ENCODE measurements around the gene TMEM200B.
"Not testable (repeated sequence)": the region's sequence is repeated elsewhere in the genome, so short reads cannot be mapped to it uniquely, and the experiment has no call there.

Gene TMEM200B

DNA sequence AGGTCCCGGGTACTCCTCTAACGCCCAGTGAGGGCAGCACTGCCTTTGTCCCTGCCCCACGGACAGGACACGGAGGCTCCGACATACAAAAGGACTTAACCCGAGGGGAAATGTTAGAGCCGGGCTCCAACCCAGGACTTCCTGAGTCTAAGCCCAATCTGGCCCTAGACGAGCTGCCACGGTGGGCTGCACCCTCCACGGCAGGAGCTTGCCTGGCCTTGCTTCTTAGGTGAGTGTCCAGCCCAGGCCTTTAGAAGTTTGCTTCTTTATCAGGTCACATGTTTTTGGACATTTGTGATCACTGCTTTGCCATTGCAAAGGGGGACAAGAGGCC, 11.0 kb upstream of the TMEM200B start:
- H3K4me3 ChIP-seq (ENCODE audit: low read depth, low read length) = no peak overlapping the region

DNA sequence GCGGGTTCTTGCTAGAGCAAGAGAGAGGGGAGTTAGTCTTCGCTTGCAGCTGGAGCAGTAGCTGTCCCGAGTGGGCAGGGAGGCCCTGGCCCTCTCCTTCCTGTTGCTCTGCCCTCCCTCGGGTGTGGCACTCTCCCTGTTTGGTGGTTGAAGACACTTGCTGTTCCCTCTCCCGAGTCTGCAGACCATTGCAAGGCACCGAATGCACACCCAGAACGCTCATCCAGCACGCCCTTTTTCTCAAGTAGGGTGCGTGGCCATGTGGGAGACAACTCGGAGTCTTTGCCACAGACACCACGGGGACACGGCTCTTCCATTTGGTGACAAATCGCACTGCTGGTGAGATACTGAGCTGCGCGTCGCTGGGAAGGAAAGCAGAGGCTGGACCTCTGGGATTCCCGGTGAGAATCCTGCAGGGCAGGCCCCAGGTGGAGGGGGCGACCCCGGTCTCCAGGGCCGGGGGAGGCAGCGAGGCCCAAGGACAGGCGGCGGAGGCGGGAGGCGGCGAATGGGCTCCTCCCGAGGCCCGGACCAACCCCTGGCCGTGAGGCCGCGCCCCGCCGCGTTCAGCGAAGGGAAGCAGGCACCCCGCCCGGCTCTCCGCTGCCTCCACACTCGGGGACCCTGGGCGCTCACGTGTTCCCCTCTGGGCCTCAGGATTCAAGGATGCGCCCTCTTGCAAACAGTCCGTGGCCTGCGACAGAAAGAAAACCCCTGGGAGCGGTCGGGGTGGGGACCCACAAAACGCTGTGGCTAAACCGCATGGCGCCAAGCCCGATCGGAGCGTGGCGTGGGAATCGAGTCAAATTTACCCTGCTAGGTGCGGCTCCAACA, 10.4 kb upstream of the TMEM200B start:
- no peak overlapping the region for H3K4me3 ChIP-seq (ENCODE audit: low read depth, low read length)

- not testable (repeated sequence) for H3K4me3 ChIP-seq (ENCODE audit: low read depth, low read length)
These were observed 7.4 kb upstream of the TMEM200B start for GRCh38 chr1:29131056-29131455.

DNA sequence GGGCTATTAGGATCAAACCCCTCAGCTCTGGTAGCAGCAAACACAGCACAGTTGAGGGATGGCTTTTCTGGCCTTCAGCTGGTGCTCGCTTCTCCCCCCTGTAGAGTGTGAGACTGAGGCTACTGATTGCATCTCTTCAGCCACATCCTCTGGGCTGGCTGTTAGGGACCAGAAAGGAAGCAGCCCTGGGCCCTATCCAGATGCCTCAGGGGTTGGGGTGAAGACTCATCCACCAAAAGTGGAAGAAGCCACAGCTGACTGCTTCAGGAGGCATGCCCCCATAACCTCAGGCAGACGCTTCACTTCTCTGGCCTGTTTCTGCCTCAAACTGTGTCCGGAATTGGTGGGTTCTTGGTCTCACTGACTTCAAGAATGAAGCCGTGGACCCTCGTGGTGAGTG, 6.2 kb upstream of the TMEM200B start:
- no peak overlapping the region for H3K4me3 ChIP-seq (ENCODE audit: low read depth, low read length)

GRCh38 chr1:29128739-29129138, 5.0 kb upstream of the TMEM200B start:
- no peak overlapping the region for H3K4me3 ChIP-seq (ENCODE audit: low read depth, low read length)

DNA sequence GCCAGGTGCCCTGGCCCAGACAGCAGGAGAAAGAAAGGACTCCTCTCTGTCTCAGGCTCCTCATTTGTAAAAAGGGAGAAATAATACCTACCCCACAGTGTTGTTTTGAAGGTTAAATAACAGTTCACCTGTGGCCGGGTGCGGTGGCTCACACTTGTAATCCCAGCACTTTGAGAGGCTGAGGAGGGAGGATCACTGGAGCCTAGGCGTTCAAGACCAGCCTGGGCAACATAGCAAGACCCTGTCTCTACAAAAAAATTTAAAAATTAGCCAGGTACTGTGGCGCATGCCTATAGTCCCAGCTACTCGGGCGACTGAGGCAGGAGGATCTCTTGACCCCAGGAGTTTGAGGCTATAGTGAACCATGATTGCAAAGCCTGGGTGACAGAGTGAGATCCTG, 2.5 kb upstream of the TMEM200B start:
- H3K4me3 ChIP-seq (ENCODE audit: low read depth, low read length) = no peak overlapping the region

- no peak overlapping the region for H3K4me3 ChIP-seq (ENCODE audit: low read depth, low read length)
These were observed 2.1 kb upstream of the TMEM200B start for GRCh38 chr1:29125788-29126187.

DNA sequence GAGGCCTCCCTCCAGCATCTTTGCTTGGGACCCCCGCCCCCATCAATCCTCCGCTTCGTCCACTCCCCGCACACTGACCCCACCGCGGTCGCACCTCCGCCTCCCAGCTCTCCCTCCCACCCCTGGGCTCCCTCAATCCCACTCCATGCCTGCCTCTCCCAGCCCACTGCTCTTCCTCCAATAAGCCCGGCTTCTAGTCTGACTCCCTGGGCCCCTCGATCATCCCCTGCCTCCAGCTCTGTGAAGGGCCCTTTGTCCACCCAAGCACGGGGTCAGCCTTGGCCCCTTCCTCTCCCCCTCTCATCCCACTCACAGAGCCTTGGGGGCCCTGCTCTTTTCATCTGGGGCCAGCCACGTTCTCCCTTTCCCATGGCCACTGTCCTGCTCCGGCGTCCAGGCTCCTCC, 1.5 kb upstream of the TMEM200B start:
- no peak overlapping the region for H3K4me3 ChIP-seq (ENCODE audit: low read depth, low read length)

DNA sequence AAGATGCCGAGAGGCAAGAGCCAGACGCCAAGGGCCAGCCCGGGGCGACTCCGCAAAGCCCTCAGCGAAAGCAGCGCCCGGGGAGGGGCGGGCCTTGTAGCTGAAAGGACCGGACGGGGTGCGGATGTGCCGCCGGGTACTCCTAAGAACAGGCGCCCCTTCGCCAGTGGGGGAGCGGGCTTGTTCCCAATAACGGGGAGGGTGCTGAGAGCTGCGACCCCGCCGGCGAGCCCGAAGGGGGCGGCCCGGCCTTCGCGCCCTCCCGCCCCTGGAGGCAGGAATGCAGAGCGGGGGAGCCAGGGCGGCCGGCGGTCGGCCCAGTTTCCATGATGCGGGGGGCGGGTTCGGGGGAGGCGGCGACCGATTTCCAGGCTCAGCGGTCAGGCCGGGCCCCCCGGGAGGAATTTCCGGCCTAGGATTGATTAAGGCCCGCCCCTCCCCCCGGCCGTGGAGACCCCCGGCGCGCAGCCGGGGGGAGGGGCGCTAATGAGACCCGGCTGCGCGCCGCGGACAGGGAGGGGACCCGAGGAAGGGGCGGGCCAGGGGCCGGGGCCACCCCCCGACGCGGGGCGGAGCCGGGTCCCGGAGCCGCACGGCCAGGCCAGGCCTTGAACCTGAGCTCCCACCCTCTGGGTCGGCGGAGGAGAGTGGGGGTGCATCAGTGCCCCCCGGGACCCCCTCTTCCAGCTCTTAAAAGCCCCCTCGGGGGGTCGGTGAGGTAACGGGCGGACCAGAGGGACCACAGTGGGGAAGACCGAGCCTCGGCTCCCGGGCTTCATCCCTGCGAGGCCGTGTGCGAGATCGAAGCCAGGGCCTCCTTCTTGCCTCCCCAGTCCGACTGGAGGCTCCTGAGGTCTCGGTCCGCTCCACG, 898 bp upstream of the TMEM200B start:
- peak overlapping the region; percentile 67 for H3K4me3 ChIP-seq (ENCODE audit: low read depth, low read length)

DNA sequence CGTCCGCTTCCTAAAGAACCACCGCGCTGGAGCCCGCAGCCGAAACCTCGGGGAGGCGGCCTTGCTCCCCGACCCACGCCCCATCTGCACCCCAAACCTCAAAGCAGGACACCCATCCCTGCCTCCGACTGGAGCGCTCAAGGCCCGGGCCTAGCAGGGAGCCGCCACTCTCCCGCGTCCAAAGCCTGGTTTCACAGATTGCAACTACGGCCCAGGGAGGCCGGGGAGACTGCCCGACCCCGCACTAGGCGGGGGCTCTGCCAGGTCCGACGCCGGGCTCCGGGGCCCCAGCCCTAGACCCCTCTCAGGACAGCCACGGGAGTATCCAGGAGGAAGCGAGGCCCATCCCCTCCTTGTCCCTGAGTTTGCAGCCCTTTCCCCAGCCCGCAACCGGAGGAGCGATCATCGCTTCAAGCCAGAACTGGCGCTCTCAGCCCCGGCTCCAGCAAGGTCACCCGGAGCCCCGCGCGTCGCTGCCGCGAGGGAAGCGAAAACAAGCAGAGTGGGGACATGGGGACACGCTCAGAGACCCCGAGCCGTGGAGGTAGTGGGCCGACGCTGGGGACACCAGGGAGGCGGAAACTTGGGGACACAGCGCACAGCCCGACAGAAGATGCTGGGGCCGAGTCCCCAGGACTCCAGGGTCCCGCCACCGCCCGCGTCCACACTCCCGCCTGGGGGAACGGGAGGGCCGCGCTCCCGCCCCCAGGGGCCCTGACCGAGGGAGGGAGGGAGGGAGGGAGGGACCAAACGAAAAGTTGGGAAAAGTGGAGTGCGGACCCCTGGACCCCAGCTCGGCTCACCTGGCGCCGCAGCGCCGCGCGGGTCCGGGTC, 433 bp downstream of the TMEM200B start:
- peak overlapping the region; percentile 67 for H3K4me3 ChIP-seq (ENCODE audit: low read depth, low read length)

DNA sequence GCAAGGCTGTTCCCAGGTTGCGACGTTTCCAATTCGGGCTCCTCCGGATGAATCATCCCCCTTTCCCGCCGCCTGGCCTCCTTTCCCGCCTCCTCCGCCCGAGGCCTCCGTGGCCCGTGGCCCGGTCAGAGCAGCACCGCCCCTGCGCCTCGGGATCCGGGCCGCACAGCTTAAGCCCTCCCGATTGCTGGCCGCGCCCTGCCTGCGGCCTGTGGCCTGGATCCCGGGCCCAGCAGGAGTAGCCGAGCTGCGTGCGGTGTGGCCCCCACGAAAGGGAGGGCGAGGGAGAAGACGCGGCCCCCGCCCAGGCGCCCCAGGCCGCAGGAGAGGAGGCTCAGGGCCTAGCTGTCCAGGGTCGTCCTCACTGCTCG, 1.0 kb downstream of the TMEM200B start:
- H3K4me3 ChIP-seq (ENCODE audit: low read depth, low read length) = peak overlapping the region; percentile 67

DNA sequence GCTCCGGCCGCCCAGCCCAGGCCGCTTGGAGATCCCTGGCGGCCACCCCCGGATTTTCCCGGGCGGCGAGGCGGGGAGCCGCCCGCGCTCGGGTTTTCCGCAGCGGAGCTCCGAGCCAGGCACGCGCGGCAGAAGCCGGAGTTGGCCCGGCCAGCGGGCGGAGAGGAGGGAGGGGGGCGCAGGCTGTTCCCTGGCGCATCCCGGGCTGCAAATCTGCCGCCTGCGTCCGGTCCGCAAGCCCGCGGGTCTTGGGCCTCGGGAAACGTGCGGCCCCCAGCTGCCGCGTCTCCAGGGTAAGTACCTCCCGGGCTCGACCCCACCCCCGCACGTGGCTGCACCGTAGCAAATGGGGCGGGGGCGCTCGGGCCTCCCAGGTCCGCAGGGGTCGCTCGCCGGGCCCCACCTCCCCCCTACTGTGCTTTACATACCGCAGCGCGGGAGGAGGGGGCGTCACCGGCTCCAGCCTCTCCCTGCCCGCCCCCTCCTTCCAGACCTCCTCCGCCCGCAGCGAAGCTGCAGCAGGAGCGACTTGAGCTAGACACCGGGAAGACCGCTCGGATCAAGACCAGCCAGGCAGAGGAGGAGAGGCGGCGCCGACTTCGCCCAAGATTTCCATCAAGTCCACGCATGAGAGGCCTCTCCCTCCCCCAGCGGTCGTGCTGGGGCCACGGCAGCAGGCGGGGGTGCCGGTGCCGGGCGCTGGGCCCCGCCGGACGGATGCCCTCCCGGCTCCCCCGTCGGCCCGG, 1.6 kb downstream of the TMEM200B start:
- peak overlapping the region; percentile 67 for H3K4me3 ChIP-seq (ENCODE audit: low read depth, low read length)

- H3K4me3 ChIP-seq (ENCODE audit: low read depth, low read length) = peak overlapping the region; percentile 67
These were observed 2.2 kb downstream of the TMEM200B start for GRCh38 chr1:29121516-29121935.

- H3K4me3 ChIP-seq (ENCODE audit: low read depth, low read length) = no peak overlapping the region
These were observed 2.7 kb downstream of the TMEM200B start for GRCh38 chr1:29120947-29121485.

DNA sequence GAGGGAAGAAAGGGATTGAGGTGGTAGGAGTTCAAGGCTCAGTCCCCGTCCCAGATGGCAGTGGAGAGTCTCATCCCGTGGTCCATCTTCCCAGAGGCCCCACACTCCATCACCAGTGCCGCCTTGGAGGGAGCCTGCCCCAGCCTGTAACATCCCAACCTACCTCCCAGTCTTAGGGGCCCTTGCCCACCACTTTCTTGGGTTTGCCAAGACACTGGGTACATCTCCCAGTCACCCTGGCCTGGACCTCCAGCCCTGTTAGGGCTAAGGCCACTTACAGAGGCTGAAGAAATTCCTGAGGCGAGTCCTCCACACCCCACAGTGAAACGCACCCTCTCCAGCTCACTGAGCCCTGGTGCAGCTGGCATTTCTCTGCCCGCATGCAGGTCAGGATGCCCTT, 3.3 kb downstream of the TMEM200B start:
- no peak overlapping the region for H3K4me3 ChIP-seq (ENCODE audit: low read depth, low read length)

DNA sequence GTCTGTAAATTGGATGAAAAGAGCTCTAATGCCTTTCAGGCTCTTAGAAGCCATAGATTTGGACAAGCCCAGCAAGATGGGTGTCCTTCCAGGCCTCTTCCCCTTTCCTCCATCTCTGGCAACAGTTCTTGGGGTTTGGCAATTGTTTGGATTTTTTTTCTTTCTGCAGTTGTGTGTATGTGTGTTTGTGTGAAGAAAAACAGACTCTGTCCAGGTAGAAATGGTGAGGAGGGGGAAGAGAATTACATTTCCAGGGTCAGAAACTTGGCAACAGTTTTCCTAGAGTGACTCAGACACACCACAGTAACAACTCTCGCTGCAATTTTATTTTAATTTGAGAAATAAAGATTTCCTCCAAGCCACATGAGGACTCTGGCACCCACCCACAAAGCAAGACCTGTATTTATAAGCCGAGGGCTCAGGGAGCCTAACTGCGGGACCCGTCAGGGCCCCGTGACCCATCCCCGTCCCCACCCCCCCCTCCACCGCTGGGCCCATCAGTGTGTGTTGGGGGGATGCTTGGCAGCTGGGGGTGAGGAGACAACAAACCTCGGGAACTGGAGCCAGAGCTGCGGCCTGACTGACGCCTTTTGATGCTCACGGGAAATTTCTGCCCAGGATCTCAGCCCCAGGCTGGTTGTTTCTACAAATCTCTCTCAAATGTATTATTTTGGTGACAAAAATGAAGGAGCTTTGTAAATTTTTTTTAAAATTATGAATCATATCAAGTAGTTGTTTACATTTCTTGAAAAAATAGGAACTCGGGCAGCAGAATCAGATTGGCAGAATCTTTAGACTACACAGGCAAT, 4.4 kb downstream of the TMEM200B start:
- H3K4me3 ChIP-seq (ENCODE audit: low read depth, low read length) = no peak overlapping the region

GRCh38 chr1:29117381-29117780, 6.3 kb downstream of the TMEM200B start:
- H3K4me3 ChIP-seq (ENCODE audit: low read depth, low read length) = no peak overlapping the region

DNA sequence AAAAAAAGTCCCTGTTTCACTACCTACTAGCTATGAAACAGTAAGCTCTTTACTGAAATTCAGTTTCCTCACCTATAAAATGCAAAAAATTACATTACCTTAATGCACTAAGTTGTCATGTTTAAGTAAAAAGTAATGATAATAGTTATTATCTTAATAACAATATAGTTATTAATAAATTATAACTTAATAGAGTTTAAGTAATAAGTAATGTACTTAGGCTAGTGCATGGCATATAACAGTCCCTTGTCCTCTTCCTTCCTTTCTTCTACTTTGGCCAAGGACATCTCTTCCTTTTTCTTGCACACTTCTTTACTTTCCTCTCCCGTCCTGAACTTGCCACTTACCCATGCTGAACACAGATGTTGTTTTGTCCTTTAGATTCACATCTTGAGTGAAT, 9.0 kb downstream of the TMEM200B start:
- H3K4me3 ChIP-seq (ENCODE audit: low read depth, low read length) = no peak overlapping the region

- no peak overlapping the region for H3K4me3 ChIP-seq (ENCODE audit: low read depth, low read length)
These were observed 10.1 kb downstream of the TMEM200B start for GRCh38 chr1:29113413-29114117.
